WTC11 (cell line): Measurements from ENCODE around the gene SLC35G2. TPM values are rescaled to one million over a fixed set of nuclear protein-coding genes. Genes with fewer than 3 reads are reported as not detected.
A peak's percentile ranks its signal among the peaks of the same experiment; 100 is the strongest.

Source experiments
- ATAC-seq: fragments of 200-7000 bp; cut with Tn5 transposase; 2 replicates; pipeline ENCODE4 v1.10.0; 2021; ENCODE audit warnings: mild to moderate bottlenecking, moderate library complexity
- CTCF ChIA-PET: fragments of 300-600 bp; sonication (Branson Sonifier 250); formaldehyde crosslinking; loops from one replicate; lab custom pipeline; 2021; ENCODE audit warnings: antibody characterized with exemption; lab: Charles Lee
- POLR2A ChIA-PET: fragments of 350-600 bp; sonication (Branson Sonifier 250); formaldehyde crosslinking; loops from one replicate; lab custom pipeline; 2021; ENCODE audit warnings: antibody characterized with exemption; lab: Charles Lee
- DNase-seq: peaks from one replicate; pipeline ENCODE4 v3.0.0; 2021; ENCODE audit warnings: low spot score
- H3K27ac Mint-ChIP-seq: 2 replicates; pipeline ENCODE4 v1.8.0; 2021; ENCODE audit warnings: mixed read lengths
- H3K27me3 Mint-ChIP-seq: 2 replicates; pipeline ENCODE4 v1.8.0; 2021; ENCODE audit warnings: low read depth, mild to moderate bottlenecking, moderate library complexity, mixed read lengths
- H3K36me3 Mint-ChIP-seq: 2 replicates; pipeline ENCODE4 v1.8.0; 2021; ENCODE audit warnings: mixed read lengths
- H3K4me1 Mint-ChIP-seq: 2 replicates; pipeline ENCODE4 v1.8.0; 2022; ENCODE audit warnings: mixed read lengths
- H3K4me3 Mint-ChIP-seq: 2 replicates; pipeline ENCODE4 v1.8.0; 2021; ENCODE audit warnings: mild to moderate bottlenecking, moderate library complexity, mixed read lengths
- H3K9me3 Mint-ChIP-seq: 2 replicates; pipeline ENCODE4 v1.8.0; 2021; ENCODE audit warnings: mixed read lengths
- AFF4 ChIP-seq: sonication (generic); formaldehyde crosslinking; IDR thresholded peaks from 2 replicates; pipeline ENCODE4 v1.8.1; 2023; ENCODE audit warnings: mild to moderate bottlenecking, missing genetic modification reagents, borderline replicate concordance
- ATF3 ChIP-seq: sonication (generic); formaldehyde crosslinking; conservative IDR thresholded peaks from 2 replicates; pipeline ENCODE4 v1.8.1; 2022; ENCODE audit warnings: mild to moderate bottlenecking, missing genetic modification reagents
- CTCF ChIP-seq: fragments of 200-600 bp; IDR thresholded peaks from 2 replicates; pipeline ENCODE4 v1.8.0; 2022; ENCODE audit warnings: antibody characterized with exemption
- ETV6 ChIP-seq: sonication (generic); formaldehyde crosslinking; IDR thresholded peaks from 2 replicates; pipeline ENCODE4 v1.8.1; 2022; ENCODE audit warnings: mild to moderate bottlenecking, missing genetic modification reagents
- FOXK1 ChIP-seq: sonication (generic); formaldehyde crosslinking; IDR thresholded peaks from 2 replicates; pipeline ENCODE4 v1.8.0; 2022; ENCODE audit warnings: mild to moderate bottlenecking, moderate library complexity, missing genetic modification reagents
- GABPB1 ChIP-seq: sonication (generic); formaldehyde crosslinking; IDR thresholded peaks from 2 replicates; pipeline ENCODE4 v1.8.1; 2023; ENCODE audit warnings: mild to moderate bottlenecking, missing genetic modification reagents
- NFATC4 ChIP-seq: fragments of 250-450 bp; sonication (Bioruptor Pico); IDR thresholded peaks from 2 replicates; pipeline ENCODE4 v1.9.0; 2021; ENCODE audit warnings: mild to moderate bottlenecking
- NFE2L1 ChIP-seq: sonication (generic); formaldehyde crosslinking; IDR thresholded peaks from 2 replicates; pipeline ENCODE4 v1.8.1; 2023; ENCODE audit warnings: missing genetic modification reagents
- PRDM15 ChIP-seq: sonication (generic); formaldehyde crosslinking; IDR thresholded peaks from 2 replicates; pipeline ENCODE4 v1.8.0; 2022; ENCODE audit warnings: missing genetic modification reagents
- SMAD4 ChIP-seq: sonication (generic); formaldehyde crosslinking; IDR thresholded peaks from 2 replicates; pipeline ENCODE4 v1.8.0; 2022; ENCODE audit warnings: mild to moderate bottlenecking, missing genetic modification reagents
- STAT6 ChIP-seq: sonication (generic); formaldehyde crosslinking; conservative IDR thresholded peaks from 2 replicates; pipeline ENCODE4 v1.8.1; 2023; ENCODE audit warnings: mild to moderate bottlenecking, low read depth, missing genetic modification reagents, moderate library complexity
- ZNF416 ChIP-seq: fragments of 250-450 bp; sonication (Bioruptor Pico); IDR thresholded peaks from 2 replicates; pipeline ENCODE4 v1.9.0; 2021; ENCODE audit warnings: mild to moderate bottlenecking, inconsistent platforms
- ZSCAN18 ChIP-seq: fragments of 250-450 bp; sonication (Bioruptor Pico); IDR thresholded peaks from 2 replicates; pipeline ENCODE4 v2.1.2; 2022; ENCODE audit warnings: mild to moderate bottlenecking, moderate library complexity
- total RNA-seq: library from RNA; stranded (reverse); gene quantifications from 3 replicates; pipeline ENCODE4 v1.2.3, GENCODE V29; 2021

SLC35G2 gene
- total RNA-seq, 1 experiment from 2014 or later = 3.6 TPM

- H3K4me1 Mint-ChIP-seq = peaks cover 67% of the 10 kb centered on the region
- H3K9me3 Mint-ChIP-seq = peaks cover 3% of the 10 kb centered on the region; the same call in 1 of the 2 replicates
- no peak overlapping the region for H3K4me3 Mint-ChIP-seq
- no peak for ATAC-seq
- DNase-seq = no peak
- CTCF ChIA-PET = no interaction called here
- peak overlapping the region; percentile 24; the same call in 1 of the 2 replicates for H3K27ac Mint-ChIP-seq
- no peaks in the 10 kb centered on the region for H3K36me3 Mint-ChIP-seq
- POLR2A ChIA-PET = no interaction called here
- TF ChIP-seq PRDM15 (CRISPR knock-in tag) (no peak), AFF4 (CRISPR knock-in tag) (no peak), FOXK1 (no peak), ZSCAN18 (CRISPR knock-in tag) (no peak)
- no peaks in the 10 kb centered on the region for H3K27me3 Mint-ChIP-seq
These were observed 79.6 kb downstream of the SLC35G2 start for GRCh38 chr3:136898549-136898948.

- H3K9me3 Mint-ChIP-seq = peaks cover 7% of the 10 kb centered on the region; the same call in 1 of the 2 replicates
- POLR2A ChIA-PET = no interaction called here
- H3K36me3 Mint-ChIP-seq = peaks cover 3% of the 10 kb centered on the region; the same call in 1 of the 2 replicates
- TF ChIP-seq GABPB1 (CRISPR knock-in tag) = no peak
- TF ChIP-seq NFATC4 (CRISPR knock-in tag) = no peak
- no peak for TF ChIP-seq STAT6 (CRISPR knock-in tag)
- H3K4me1 Mint-ChIP-seq = peaks cover 63% of the 10 kb centered on the region
- no peak overlapping the region for H3K27ac Mint-ChIP-seq
- H3K4me3 Mint-ChIP-seq = no peak overlapping the region
- no peak for DNase-seq
- CTCF ChIA-PET = no interaction called here
- peak; percentile 35; the same call in 1 of the 2 replicates for ATAC-seq
- H3K27me3 Mint-ChIP-seq = no peaks in the 10 kb centered on the region
These were observed 80.0 kb downstream of the SLC35G2 start for GRCh38 chr3:136898954-136899353.

- H3K36me3 Mint-ChIP-seq = peaks cover 3% of the 10 kb centered on the region; the same call in 1 of the 2 replicates
- ChIA-PET POLR2A (no interaction called here), CTCF (no interaction called here)
- peak overlapping the region; percentile 26; the same call in 1 of the 2 replicates for H3K27ac Mint-ChIP-seq
- no peak for ATAC-seq
- H3K27me3 Mint-ChIP-seq = no peaks in the 10 kb centered on the region
- H3K4me3 Mint-ChIP-seq = no peak overlapping the region
- DNase-seq = no peak
- peaks cover 58% of the 10 kb centered on the region for H3K4me1 Mint-ChIP-seq
- H3K9me3 Mint-ChIP-seq = peaks cover 7% of the 10 kb centered on the region; the same call in 1 of the 2 replicates
- TF ChIP-seq AFF4 (CRISPR knock-in tag) (no peak), CTCF (no peak), SMAD4 (CRISPR knock-in tag) (no peak), ETV6 (CRISPR knock-in tag) (no peak), ATF3 (CRISPR knock-in tag) (no peak), ZNF416 (no peak), NFE2L1 (no peak)
These were observed 80.8 kb downstream of the SLC35G2 start for GRCh38 chr3:136899622-136900158.
